PFSK-1 (cell line): Measurements from ENCODE around the gene HDHD5.

Experiments used
- FOXP2 ChIP-seq: optimal IDR thresholded peaks from 2 replicates; pipeline ENCODE3; 2011; ENCODE audit warnings: borderline replicate concordance, control low read depth, inconsistent platforms; ENCODE audit not compliant: insufficient read depth; ENCODE audit errors: extremely low read length, extremely low read depth
- POLR2AphosphoS5 ChIP-seq: IDR thresholded peaks from 2 replicates; pipeline ENCODE4 v1.6.1; 2012; ENCODE audit warnings: low read depth, mild to moderate bottlenecking, control low read depth, low read length, moderate library complexity
- REST ChIP-seq, 2 experiments: IDR thresholded peaks; 2 replicates each; pipeline versions ENCODE4 v1.6.1 to v1.8.0; 2011 to 2012; ENCODE audit warnings: low read depth in 2 of 2, low read length in 2 of 2, control low read depth in 1 of 2, inconsistent platforms in 1 of 2, mild to moderate bottlenecking in 1 of 2, moderate library complexity in 1 of 2; ENCODE audit not compliant: insufficient read depth in 1 of 2
- TAF1 ChIP-seq: IDR thresholded peaks from 2 replicates; pipeline ENCODE4 v1.6.1; 2012; ENCODE audit warnings: low read length, control low read depth, borderline replicate concordance; ENCODE audit not compliant: insufficient read depth

- TF ChIP-seq TAF1 = no peak
- TF ChIP-seq REST (IDR thresholded peaks at IDR 0.05; ENCODE audit: insufficient read depth in 1 of 2, low read depth in 2 of 2, low read length in 2 of 2) = no peak
- TF ChIP-seq POLR2AphosphoS5 = no peak; the same call in 1 of the 2 replicates
- TF ChIP-seq FOXP2 = no peak
Measured at GRCh38 chr22:17158568-17159503, at the start of gene HDHD5.
